ENCODE data around the gene ACADL.
"Not testable (repeated sequence)": the region's sequence is repeated elsewhere in the genome, so short reads cannot be mapped to it uniquely, and the experiment has no call there.

Gene ACADL

GRCh38 chr2:210203147-210203546 lies 22.1 kb downstream of the ACADL start:
- in situ Hi-C loops (cut with HindIII; ENCODE audit: low sequenced_read_pairs) = no loop called here

- in situ Hi-C loops (cut with HindIII; ENCODE audit: low sequenced_read_pairs) = no loop called here
Measured at GRCh38 chr2:210199854-210200253, 25.4 kb downstream of the ACADL start.

GRCh38 chr2:210199186-210199765 lies 26.0 kb downstream of the ACADL start:
- in situ Hi-C loops (cut with HindIII; ENCODE audit: low sequenced_read_pairs) = no loop called here

GRCh38 chr2:210198326-210198725 lies 26.9 kb downstream of the ACADL start:
- in situ Hi-C loops (cut with HindIII; ENCODE audit: low sequenced_read_pairs) = no loop called here

GRCh38 chr2:210197720-210198119 lies 27.5 kb downstream of the ACADL start:
- in situ Hi-C loops (cut with HindIII; ENCODE audit: low sequenced_read_pairs) = no loop called here

GRCh38 chr2:210195101-210195852 lies 30.0 kb downstream of the ACADL start:
- in situ Hi-C loops (cut with HindIII; ENCODE audit: low sequenced_read_pairs) = no loop called here

- in situ Hi-C loops (cut with HindIII; ENCODE audit: low sequenced_read_pairs) = no loop called here
Measured at GRCh38 chr2:210190345-210190744, 34.9 kb downstream of the ACADL start.

GRCh38 chr2:210189452-210190138 lies 35.7 kb downstream of the ACADL start:
- in situ Hi-C loops (cut with HindIII; ENCODE audit: low sequenced_read_pairs) = no loop called here

- in situ Hi-C loops (cut with HindIII; ENCODE audit: low sequenced_read_pairs) = no loop called here
Measured at GRCh38 chr2:210188755-210189154, 36.5 kb downstream of the ACADL start.

GRCh38 chr2:210188190-210188589 lies 37.1 kb downstream of the ACADL start:
- in situ Hi-C loops (cut with HindIII; ENCODE audit: low sequenced_read_pairs) = no loop called here

- in situ Hi-C loops (cut with HindIII; ENCODE audit: low sequenced_read_pairs) = not testable (repeated sequence)
Measured at GRCh38 chr2:210183936-210184335, 41.3 kb downstream of the ACADL start.

- in situ Hi-C loops (cut with HindIII; ENCODE audit: low sequenced_read_pairs) = not testable (repeated sequence)
Measured at GRCh38 chr2:210181606-210182088, 43.6 kb downstream of the ACADL start.

- in situ Hi-C loops (cut with HindIII; ENCODE audit: low sequenced_read_pairs) = not testable (repeated sequence)
Measured at GRCh38 chr2:210181033-210181605, 44.1 kb downstream of the ACADL start.

- in situ Hi-C loops (cut with HindIII; ENCODE audit: low sequenced_read_pairs) = no loop called here
Measured at GRCh38 chr2:210180477-210180876, 44.8 kb downstream of the ACADL start.

- in situ Hi-C loops (cut with HindIII; ENCODE audit: low sequenced_read_pairs) = no loop called here
Measured at GRCh38 chr2:210179351-210179990, 45.8 kb downstream of the ACADL start.

- in situ Hi-C loops (cut with HindIII; ENCODE audit: low sequenced_read_pairs) = no loop called here
Measured at GRCh38 chr2:210177769-210178168, 47.5 kb downstream of the ACADL start.

GRCh38 chr2:210177115-210177514 lies 48.1 kb downstream of the ACADL start:
- in situ Hi-C loops (cut with HindIII; ENCODE audit: low sequenced_read_pairs) = not testable (repeated sequence)

- in situ Hi-C loops (cut with HindIII; ENCODE audit: low sequenced_read_pairs) = no loop called here
Measured at GRCh38 chr2:210174086-210174485, 51.2 kb downstream of the ACADL start.

- in situ Hi-C loops (cut with HindIII; ENCODE audit: low sequenced_read_pairs) = no loop called here
Measured at GRCh38 chr2:210172219-210172575, 53.0 kb downstream of the ACADL start.

GRCh38 chr2:210171309-210172218 lies 53.7 kb downstream of the ACADL start, which contains the start of gene KANSL1L:
Gene KANSL1L (minus strand): TSS chr2:210171409. CDS start chr2:210154582, 16,827 bp downstream.
- in situ Hi-C loops (cut with HindIII; ENCODE audit: low sequenced_read_pairs) = no loop called here

All from DLD1 (cell line).